Endodermal cell (in vitro differentiated cells): ENCODE measurements around the gene TMTC2. TPM values are rescaled to one million over a fixed set of nuclear protein-coding genes. Genes with fewer than 3 reads are reported as not detected.

Experiments
- DNase-seq: peaks from one replicate; pipeline ENCODE4 v3.0.0-alpha.2; 2017
- H3K27ac ChIP-seq: 2 replicates; pipeline ENCODE4 v1.5.1; 2013; ENCODE audit warnings: mild to moderate bottlenecking, low read depth, low read length, moderate library complexity
- H3K27me3 ChIP-seq: 2 replicates; pipeline ENCODE4 v1.6.1; 2013; ENCODE audit warnings: mild to moderate bottlenecking, low read length, moderate library complexity; ENCODE audit not compliant: insufficient read depth, control insufficient read depth, poor library complexity, severe bottlenecking
- H3K36me3 ChIP-seq: 2 replicates; pipeline ENCODE4 v1.7.0; 2013; ENCODE audit warnings: mild to moderate bottlenecking, low read length, moderate library complexity; ENCODE audit not compliant: control insufficient read depth, insufficient read depth
- H3K4me1 ChIP-seq: one replicate; pipeline ENCODE4 v1.7.0; 2013; ENCODE audit warnings: low read length; ENCODE audit not compliant: control insufficient read depth, insufficient read depth
- H3K4me3 ChIP-seq: 2 replicates; pipeline ENCODE4 v1.5.1; 2013; ENCODE audit warnings: mild to moderate bottlenecking, low read length, moderate library complexity
- H3K9ac ChIP-seq: 2 replicates; pipeline ENCODE4 v1.6.1; 2013; ENCODE audit warnings: mild to moderate bottlenecking, low read length, moderate library complexity; ENCODE audit not compliant: poor library complexity, severe bottlenecking; ENCODE audit errors: extremely low read depth
- H3K9me3 ChIP-seq: 2 replicates; pipeline ENCODE4 v1.6.1; 2013; ENCODE audit warnings: mild to moderate bottlenecking, low read length, moderate library complexity; ENCODE audit not compliant: control insufficient read depth
- H3K27ac Mint-ChIP-seq: 2 replicates; pipeline ENCODE4 v1.8.0; 2020; ENCODE audit warnings: mixed read lengths
- H3K27me3 Mint-ChIP-seq: 2 replicates; pipeline ENCODE4 v1.8.0; 2021; ENCODE audit warnings: mild to moderate bottlenecking, mixed read lengths; ENCODE audit not compliant: insufficient read depth
- H3K36me3 Mint-ChIP-seq: 2 replicates; pipeline ENCODE4 v1.8.0; 2020; ENCODE audit warnings: low read depth, mixed read lengths
- H3K4me1 Mint-ChIP-seq: 2 replicates; pipeline ENCODE4 v1.8.0; 2020; ENCODE audit warnings: mixed read lengths
- H3K4me3 Mint-ChIP-seq: 2 replicates; pipeline ENCODE4 v1.8.0; 2020; ENCODE audit warnings: mild to moderate bottlenecking, moderate library complexity, mixed read lengths
- H3K9me3 Mint-ChIP-seq: 2 replicates; pipeline ENCODE4 v1.8.0; 2020; ENCODE audit warnings: mild to moderate bottlenecking, mixed read lengths
- CTCF ChIP-seq: fragments of 200-600 bp; sonication (generic); conservative IDR thresholded peaks from 2 replicates; pipeline ENCODE4 v1.5.0; 2021; ENCODE audit warnings: antibody characterized with exemption, mild to moderate bottlenecking
- WGBS, 2 experiments: methylation state at CpG; one replicate each; pipeline versions ENCODE4 v1.1.5 to v1.1.7; 2013; ENCODE audit warnings: missing lambda C conversion rate in 2 of 2, mixed read lengths in 1 of 2; ENCODE audit not compliant: insufficient coverage in 1 of 2, insufficient read length in 1 of 2; 5-methylcytosine and 5-hydroxymethylcytosine counted together
- total RNA-seq, 2 donors: library from RNA; stranded (reverse); fragmentation: NEBNext Ultra II Directional in 1 of 2; extraction: Animal tissue kit (Norgen Biotek cat#: 25700) in 1 of 2; gene quantifications; 2 replicates in 1 of 2; 3 replicates in 1 of 2; pipeline ENCODE4 v1.2.1, GENCODE V29; 2021

TMTC2 gene
- total RNA-seq, 2 donors from 2014 or later, result 7.2 to 10.8 TPM

- TF ChIP-seq CTCF, result no peak
- Histone ChIP-seq H3K36me3 (no peaks in the 10 kb centered on the region), H3K27ac (no peak overlapping the region), H3K4me1 (peaks cover 6% of the 10 kb centered on the region), H3K4me3 (no peak overlapping the region), H3K27me3 (no peaks in the 10 kb centered on the region), H3K9ac (no peak overlapping the region), H3K9me3 (no peaks in the 10 kb centered on the region)
- H3K27ac Mint-ChIP-seq, result no peak overlapping the region
- no peak overlapping the region for H3K4me3 Mint-ChIP-seq
- H3K36me3 Mint-ChIP-seq, result peaks cover 6% of the 10 kb centered on the region
- peaks cover 7% of the 10 kb centered on the region for H3K4me1 Mint-ChIP-seq
- DNase-seq, result no peak
- H3K9me3 Mint-ChIP-seq, result no peaks in the 10 kb centered on the region
- H3K27me3 Mint-ChIP-seq, result no peaks in the 10 kb centered on the region
- WGBS, 2 experiments, result 73% methylated on average over 1 of the region's 1 CpG; no CpG with 5 or more reads in 1 of the 2 experiments
Observed at GRCh38 chr12:82862069-82862841, 175.5 kb downstream of the TMTC2 start.

- H3K27ac Mint-ChIP-seq, result no peak overlapping the region
- Histone ChIP-seq H3K4me3 (no peak overlapping the region), H3K9ac (no peak overlapping the region), H3K27me3 (no peaks in the 10 kb centered on the region), H3K36me3 (no peaks in the 10 kb centered on the region), H3K27ac (no peak overlapping the region), H3K9me3 (no peaks in the 10 kb centered on the region), H3K4me1 (no peaks in the 10 kb centered on the region)
- H3K9me3 Mint-ChIP-seq, result no peaks in the 10 kb centered on the region
- WGBS, 2 experiments, result 93 to 95% methylated on average over 4 to 6 of the region's 6 CpGs
- H3K4me3 Mint-ChIP-seq, result no peak overlapping the region
- peaks cover 5% of the 10 kb centered on the region for H3K36me3 Mint-ChIP-seq
- TF ChIP-seq CTCF, result no peak
- H3K4me1 Mint-ChIP-seq, result peaks cover 4% of the 10 kb centered on the region
- DNase-seq, result no peak
- H3K27me3 Mint-ChIP-seq, result no peaks in the 10 kb centered on the region
Observed at GRCh38 chr12:82862876-82863649, 176.4 kb downstream of the TMTC2 start.

- peaks cover 8% of the 10 kb centered on the region for H3K36me3 Mint-ChIP-seq
- Histone ChIP-seq H3K27me3 (no peaks in the 10 kb centered on the region), H3K27ac (no peak overlapping the region), H3K9me3 (no peaks in the 10 kb centered on the region), H3K4me3 (no peak overlapping the region), H3K9ac (no peak overlapping the region), H3K36me3 (no peaks in the 10 kb centered on the region), H3K4me1 (peaks cover 4% of the 10 kb centered on the region)
- no peaks in the 10 kb centered on the region for H3K27me3 Mint-ChIP-seq
- TF ChIP-seq CTCF, result no peak
- peaks cover 15% of the 10 kb centered on the region for H3K4me1 Mint-ChIP-seq
- 89 to 93% methylated on average over 3 to 4 of the region's 4 CpGs for WGBS, 2 experiments
- H3K4me3 Mint-ChIP-seq, result no peak overlapping the region
- no peak for DNase-seq
- no peaks in the 10 kb centered on the region for H3K9me3 Mint-ChIP-seq
- no peak overlapping the region for H3K27ac Mint-ChIP-seq
Observed at GRCh38 chr12:82866227-82866775, 179.6 kb downstream of the TMTC2 start.
